Mammary microvascular endothelial cell (primary cell): ENCODE data around the gene RTL1. TPM values are rescaled to one million over a fixed set of nuclear protein-coding genes. Genes with fewer than 3 reads are reported as not detected.

ENCODE experiments used
- total RNA-seq: library from RNA; depleted of rRNA; stranded (reverse); fragments of >200 nt; gene quantifications from 2 replicates; pipeline ENCODE4 v1.2.3, GENCODE V29; 2015

RTL1 gene
- total RNA-seq = not detected in 2 replicates

GRCh38 chr14:100903672-100904185 is at the start of gene RTL1:
Gene RTL1 (minus strand): TSS chr14:100903722. CDS start chr14:100884788, 18,934 bp downstream.

Other genes starting within 250 kb of the RTL1 start
- not detected in 2 replicates for gene DLK1, start 176.8 kb downstream of the RTL1 start, total RNA-seq
- 4.1 and 5.6 TPM in 2 replicates for gene MEG3, start 77.6 kb downstream of the RTL1 start, total RNA-seq